ENCODE data around the gene CLEC18B.

DNA sequence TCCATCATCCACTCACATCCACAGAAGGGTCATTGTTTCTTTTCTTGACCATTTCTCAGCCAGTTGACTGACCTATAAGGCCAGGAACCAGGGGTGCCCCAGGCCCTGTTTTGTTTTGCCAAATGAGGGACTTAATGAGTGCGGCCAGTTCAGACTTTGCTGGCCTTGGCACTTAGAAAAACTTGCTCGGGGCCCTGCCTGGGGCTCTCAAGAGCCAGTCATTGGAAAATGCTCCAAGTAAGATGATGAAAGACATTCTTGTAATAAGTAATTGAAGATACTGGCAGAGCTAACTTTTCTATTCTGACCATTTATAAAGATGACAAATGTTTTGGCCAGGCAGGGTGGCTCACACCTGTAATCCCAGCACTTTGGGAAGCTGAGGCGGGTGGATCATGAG lies 29.0 kb upstream of the CLEC18B start:
- no peak for TF ChIP-seq POLR2A (IDR thresholded peaks at IDR 0.05)
- no peak for TF ChIP-seq CTCF (IDR thresholded peaks at IDR 0.05)
